ENCODE data around the gene TMEM237.

DNA sequence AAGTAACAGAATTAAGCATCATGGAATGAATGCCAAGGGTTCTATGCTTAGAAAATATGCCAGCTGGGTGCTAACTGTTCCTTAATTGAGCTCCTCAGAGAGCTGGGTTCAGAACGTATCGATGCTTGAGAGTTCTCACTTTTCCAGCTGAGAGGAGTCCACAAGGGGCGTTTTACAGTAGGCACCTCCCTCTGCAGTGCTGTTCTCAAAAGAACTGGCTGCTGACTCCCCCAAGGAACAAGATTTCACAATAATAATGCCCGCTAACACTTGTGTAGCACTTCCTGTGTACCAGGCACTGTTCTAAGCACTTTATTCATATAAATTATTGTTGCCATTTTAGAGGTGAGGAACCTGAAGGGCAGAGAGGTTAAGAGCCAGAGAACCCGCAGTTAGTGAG, 18.1 kb upstream of the TMEM237 start:
- TF ChIP-seq POLR2AphosphoS5 (IDR thresholded peaks at IDR 0.05; ENCODE audit: borderline replicate concordance, low read depth, low read length): no peak
- TF ChIP-seq EZH2 (IDR thresholded peaks at IDR 0.05): no peak
- TF ChIP-seq FOXP2 (optimal IDR thresholded peaks at IDR 0.05; ENCODE audit: control extremely low read depth, extremely low read length, insufficient read depth): no peak

Measured in SK-N-MC (cell line).